ENCODE results near the gene UBE3B.

UBE3B gene

DNA sequence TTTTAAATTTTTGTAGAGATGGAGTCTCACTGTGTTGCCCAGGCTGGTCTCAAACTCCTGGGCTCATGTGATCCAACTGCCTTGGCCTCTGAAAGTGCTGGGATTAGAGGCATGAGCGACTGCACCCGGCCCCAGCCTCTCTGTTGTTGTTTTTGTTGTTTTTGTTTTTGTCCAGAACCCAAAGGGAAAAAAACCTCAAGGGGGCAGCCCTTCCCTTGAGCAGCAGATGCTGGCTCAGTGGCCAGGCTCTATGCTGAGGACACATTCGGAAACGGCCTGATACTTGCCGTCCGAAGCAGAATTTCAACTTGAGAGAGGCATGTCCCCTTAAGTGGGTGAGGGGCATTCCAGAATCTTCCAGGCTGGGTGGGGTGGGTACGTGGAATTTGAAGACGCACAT, 102.8 kb downstream of the UBE3B start:
- H3K9me3 ChIP-seq (ENCODE audit: insufficient read depth, low read depth, low read length): no peaks in the 10 kb centered on the region
- H3K4me3 ChIP-seq (ENCODE audit: low read length, poor library complexity, severe bottlenecking): no peak overlapping the region
- H3K36me3 ChIP-seq (ENCODE audit: insufficient read depth, low read length): peaks cover 46% of the 10 kb centered on the region; the same call in 1 of the 2 replicates

DNA sequence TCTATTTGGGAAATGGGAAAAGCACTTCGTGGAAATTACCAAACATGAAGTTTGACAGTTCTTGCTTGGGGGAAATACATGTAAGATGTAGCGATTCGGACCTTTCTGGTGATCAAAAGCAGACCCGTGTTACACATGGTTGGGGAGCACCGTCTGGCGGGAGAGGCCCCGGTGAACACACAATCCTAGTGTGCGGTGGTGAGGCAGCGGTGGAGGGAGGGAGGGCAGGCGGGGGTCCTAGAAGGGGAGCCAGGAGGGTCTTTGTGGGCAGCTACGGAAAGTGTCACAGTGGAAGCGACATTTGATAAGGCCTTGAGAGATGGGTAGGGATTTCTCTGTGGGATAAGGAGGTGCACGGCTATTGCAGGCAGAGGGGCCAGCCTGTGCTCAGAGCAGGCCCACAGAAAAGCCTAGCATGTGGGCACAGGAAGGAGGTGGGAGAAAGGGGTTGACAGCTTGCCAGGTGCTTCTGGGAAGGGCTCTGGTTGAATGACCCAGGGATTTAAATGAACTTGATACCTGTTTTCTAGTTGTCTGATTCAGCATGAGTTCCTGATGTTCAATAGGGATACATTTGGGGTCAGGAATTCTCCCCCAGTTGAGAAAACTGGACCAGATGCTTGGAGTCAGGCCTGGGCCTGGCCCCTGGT, 103.4 kb downstream of the UBE3B start:
- no peak for TF ChIP-seq EZH2phosphoT487 (IDR thresholded peaks at IDR 0.05; ENCODE audit: borderline replicate concordance)
- TF ChIP-seq CTCF (conservative IDR thresholded peaks at IDR 0.05; ENCODE audit: low read length): no peak
- Histone ChIP-seq H3K9ac (ENCODE audit: low read depth, low read length, poor library complexity, severe bottlenecking) (no peak overlapping the region), H3K4me1 (ENCODE audit: insufficient read depth, low read length, poor library complexity, severe bottlenecking) (peaks cover 2% of the 10 kb centered on the region), H3K9me2 (replicated peaks; ENCODE audit: low read depth, low read length) (no peaks in the 10 kb centered on the region), H2AFZ (ENCODE audit: low read length) (no peak overlapping the region), H3K9me3 (ENCODE audit: insufficient read depth, low read depth, low read length) (no peaks in the 10 kb centered on the region), H3K36me3 (ENCODE audit: insufficient read depth, low read length) (peaks cover 46% of the 10 kb centered on the region; the same call in 1 of the 2 replicates), H3K4me3 (ENCODE audit: low read length, poor library complexity, severe bottlenecking) (no peak overlapping the region), H3K79me2 (ENCODE audit: insufficient read depth, low read length) (peaks cover 2% of the 10 kb centered on the region; the same call in 1 of the 2 replicates), H3K27me3 (ENCODE audit: insufficient read depth, low read length, poor library complexity, severe bottlenecking) (no peaks in the 10 kb centered on the region), H3F3A (ENCODE audit: low read depth) (no peaks in the 10 kb centered on the region), H4K20me1 (ENCODE audit: insufficient read depth, low read length, poor library complexity, severe bottlenecking) (no peaks in the 10 kb centered on the region), H3K4me2 (ENCODE audit: low read depth, low read length, poor library complexity, severe bottlenecking) (no peak overlapping the region)

More for the DNA sequence above, 102.8 kb downstream of the UBE3B start:
- peaks cover 7% of the 10 kb centered on the region; the same call in 1 of the 2 replicates for H3K79me2 ChIP-seq (ENCODE audit: insufficient read depth, low read length)
- no peaks in the 10 kb centered on the region for H4K20me1 ChIP-seq (ENCODE audit: insufficient read depth, low read length, poor library complexity, severe bottlenecking)
- no peaks in the 10 kb centered on the region for H3K27me3 ChIP-seq (ENCODE audit: insufficient read depth, low read length, poor library complexity, severe bottlenecking)
- TF ChIP-seq EZH2phosphoT487 (IDR thresholded peaks at IDR 0.05; ENCODE audit: borderline replicate concordance) (no peak), CTCF (conservative IDR thresholded peaks at IDR 0.05; ENCODE audit: low read length) (no peak)
- H3K9ac ChIP-seq (ENCODE audit: low read depth, low read length, poor library complexity, severe bottlenecking): no peak overlapping the region
- H3F3A ChIP-seq (ENCODE audit: low read depth): no peaks in the 10 kb centered on the region
- H2AFZ ChIP-seq (ENCODE audit: low read length): no peak overlapping the region
- no peaks in the 10 kb centered on the region for H3K9me2 ChIP-seq (replicated peaks; ENCODE audit: low read depth, low read length)
- H3K4me1 ChIP-seq (ENCODE audit: insufficient read depth, low read length, poor library complexity, severe bottlenecking): peaks cover 8% of the 10 kb centered on the region
- H3K4me2 ChIP-seq (ENCODE audit: low read depth, low read length, poor library complexity, severe bottlenecking): no peak overlapping the region

DNA sequence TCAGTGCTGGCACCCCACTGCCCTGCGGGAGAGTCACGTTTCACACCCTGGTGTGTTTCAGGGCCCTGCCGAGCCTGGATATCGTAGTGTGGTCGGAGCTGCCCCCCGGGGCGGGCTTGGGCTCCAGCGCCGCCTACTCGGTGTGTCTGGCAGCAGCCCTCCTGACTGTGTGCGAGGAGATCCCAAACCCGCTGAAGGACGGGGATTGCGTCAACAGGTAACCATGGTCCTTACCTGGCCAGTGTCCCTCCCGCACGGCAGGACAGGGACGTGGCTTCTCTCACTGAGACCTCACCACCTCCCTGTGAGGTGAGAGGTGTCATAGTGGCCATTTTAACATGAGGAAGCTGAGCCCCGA, 103.9 kb downstream of the UBE3B start:
- Histone ChIP-seq H3K9ac (ENCODE audit: low read depth, low read length, poor library complexity, severe bottlenecking) (no peak overlapping the region), H3K36me3 (ENCODE audit: insufficient read depth, low read length) (peaks cover 46% of the 10 kb centered on the region; the same call in 1 of the 2 replicates), H3K79me2 (ENCODE audit: insufficient read depth, low read length) (no peaks in the 10 kb centered on the region; the same call in 1 of the 2 replicates), H3F3A (ENCODE audit: low read depth) (no peaks in the 10 kb centered on the region), H3K9me3 (ENCODE audit: insufficient read depth, low read depth, low read length) (no peaks in the 10 kb centered on the region), H2AFZ (ENCODE audit: low read length) (no peak overlapping the region), H4K20me1 (ENCODE audit: insufficient read depth, low read length, poor library complexity, severe bottlenecking) (no peaks in the 10 kb centered on the region), H3K4me1 (ENCODE audit: insufficient read depth, low read length, poor library complexity, severe bottlenecking) (no peaks in the 10 kb centered on the region), H3K27me3 (ENCODE audit: insufficient read depth, low read length, poor library complexity, severe bottlenecking) (no peaks in the 10 kb centered on the region), H3K9me2 (replicated peaks; ENCODE audit: low read depth, low read length) (no peaks in the 10 kb centered on the region), H3K4me2 (ENCODE audit: low read depth, low read length, poor library complexity, severe bottlenecking) (no peak overlapping the region), H3K4me3 (ENCODE audit: low read length, poor library complexity, severe bottlenecking) (no peak overlapping the region)
- no peak for TF ChIP-seq CTCF (conservative IDR thresholded peaks at IDR 0.05; ENCODE audit: low read length)
- TF ChIP-seq EZH2phosphoT487 (IDR thresholded peaks at IDR 0.05; ENCODE audit: borderline replicate concordance): no peak
